Activated CD4-positive, alpha-beta T cell treated with anti-CD3 and anti-CD28 coated beads, Interleukin-2, Interleukin-6, amounts not matched to agents 100 ng/mL and 50 ng/mL, durations not matched to agents 16 hours and 8 hours (primary cell): ENCODE measurements around the gene PGLYRP3.

Experiments
- DNase-seq: peaks from one replicate; pipeline ENCODE4 v3.0.0-alpha.2; 2020

Gene PGLYRP3

DNA sequence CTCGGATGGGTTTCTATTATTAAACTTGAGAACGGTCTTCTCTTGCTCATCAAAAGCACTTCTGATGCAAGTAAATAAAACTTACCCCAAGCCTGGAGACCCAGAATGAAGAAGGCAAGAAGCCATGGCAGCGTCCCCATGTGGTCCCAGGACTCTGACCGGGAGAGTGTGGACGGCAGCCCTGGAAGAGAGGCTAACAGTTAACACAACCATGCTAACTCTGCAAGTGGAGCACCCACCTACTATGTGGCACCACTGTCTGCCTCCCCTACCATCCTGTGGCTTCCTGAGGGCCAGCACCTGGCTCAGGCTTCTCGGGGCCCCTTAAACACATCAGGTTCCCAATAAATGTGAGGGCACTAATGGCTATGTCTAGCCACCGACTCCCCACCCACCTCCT, 2.2 kb downstream of the PGLYRP3 start:
- DNase-seq = no peak

DNA sequence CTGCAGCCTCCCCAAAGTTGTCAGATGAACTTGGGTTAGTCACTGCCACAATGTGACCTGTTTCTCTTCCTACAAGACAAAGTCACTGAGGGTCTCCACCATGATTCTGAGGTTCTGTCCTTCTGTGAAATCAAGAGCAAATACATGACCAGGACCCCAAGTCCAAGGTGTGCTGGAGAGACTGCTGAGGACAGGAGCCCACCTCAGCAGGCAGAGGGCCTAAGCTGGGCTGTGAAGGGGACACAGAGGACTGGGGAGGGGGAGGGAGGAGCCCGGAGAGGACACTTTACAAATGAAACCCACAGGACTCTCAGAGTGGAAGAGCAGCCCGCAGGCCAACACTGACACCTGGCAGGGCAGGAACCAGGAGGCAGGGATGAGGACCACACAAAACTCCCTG, 3.3 kb downstream of the PGLYRP3 start:
- DNase-seq = no peak

GRCh38 chr1:153308540-153308939, 4.2 kb downstream of the PGLYRP3 start:
- DNase-seq = no peak

GRCh38 chr1:153307221-153307600, 5.5 kb downstream of the PGLYRP3 start:
- DNase-seq = no peak

DNA sequence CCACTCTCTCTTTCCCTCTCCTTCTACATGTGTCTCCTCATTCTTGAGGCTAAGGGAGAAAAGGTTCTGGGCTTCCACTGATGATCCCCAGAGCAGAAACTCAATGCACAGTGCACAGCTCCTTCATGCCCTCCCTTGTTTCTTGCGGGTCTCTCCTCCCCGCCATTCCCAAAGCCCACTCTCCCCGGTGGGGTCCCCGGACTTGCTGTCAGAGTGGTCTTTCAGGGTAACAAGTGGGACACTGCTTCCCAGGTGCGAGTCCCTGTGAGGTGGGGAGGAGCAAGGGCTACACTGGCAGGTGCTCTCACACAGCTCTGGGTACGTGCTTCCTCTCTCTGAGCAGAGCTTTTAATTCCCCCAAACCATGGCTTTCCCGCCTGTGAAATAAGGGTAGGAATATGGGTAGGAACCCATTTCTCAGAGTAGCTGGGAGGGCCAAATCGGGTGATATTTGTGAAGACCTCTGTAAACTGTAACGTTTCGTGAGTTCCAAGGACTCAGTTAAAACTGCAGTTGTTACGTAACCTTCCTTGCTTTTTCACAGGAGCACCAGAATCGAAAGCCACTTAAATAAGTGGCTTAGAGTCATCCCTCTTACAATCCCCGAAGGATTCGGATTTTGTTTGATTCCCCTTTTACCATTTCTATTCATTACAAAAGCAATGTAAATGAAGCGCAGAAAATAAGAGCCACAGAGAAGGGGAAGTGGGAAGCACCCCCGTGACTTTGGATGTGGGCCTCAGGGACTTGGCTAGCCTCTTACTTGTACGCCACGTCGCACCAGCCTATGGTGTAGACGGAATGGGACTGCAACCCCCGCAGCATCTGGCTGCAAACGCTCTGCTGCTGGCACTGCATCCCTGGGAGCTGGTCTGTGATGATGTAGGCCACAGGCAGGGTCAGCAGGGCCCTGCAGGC, 6.2 kb downstream of the PGLYRP3 start:
- no peak for DNase-seq

GRCh38 chr1:153305682-153306081, 7.1 kb downstream of the PGLYRP3 start:
- DNase-seq = no peak

- DNase-seq = no peak
Observed at GRCh38 chr1:153302308-153302707, 10.4 kb downstream of the PGLYRP3 start.

- peak; percentile 58 for DNase-seq
Observed at GRCh38 chr1:153293851-153294250, 18.9 kb downstream of the PGLYRP3 start.

GRCh38 chr1:153293480-153293775, 19.3 kb downstream of the PGLYRP3 start:
- DNase-seq = no peak

DNA sequence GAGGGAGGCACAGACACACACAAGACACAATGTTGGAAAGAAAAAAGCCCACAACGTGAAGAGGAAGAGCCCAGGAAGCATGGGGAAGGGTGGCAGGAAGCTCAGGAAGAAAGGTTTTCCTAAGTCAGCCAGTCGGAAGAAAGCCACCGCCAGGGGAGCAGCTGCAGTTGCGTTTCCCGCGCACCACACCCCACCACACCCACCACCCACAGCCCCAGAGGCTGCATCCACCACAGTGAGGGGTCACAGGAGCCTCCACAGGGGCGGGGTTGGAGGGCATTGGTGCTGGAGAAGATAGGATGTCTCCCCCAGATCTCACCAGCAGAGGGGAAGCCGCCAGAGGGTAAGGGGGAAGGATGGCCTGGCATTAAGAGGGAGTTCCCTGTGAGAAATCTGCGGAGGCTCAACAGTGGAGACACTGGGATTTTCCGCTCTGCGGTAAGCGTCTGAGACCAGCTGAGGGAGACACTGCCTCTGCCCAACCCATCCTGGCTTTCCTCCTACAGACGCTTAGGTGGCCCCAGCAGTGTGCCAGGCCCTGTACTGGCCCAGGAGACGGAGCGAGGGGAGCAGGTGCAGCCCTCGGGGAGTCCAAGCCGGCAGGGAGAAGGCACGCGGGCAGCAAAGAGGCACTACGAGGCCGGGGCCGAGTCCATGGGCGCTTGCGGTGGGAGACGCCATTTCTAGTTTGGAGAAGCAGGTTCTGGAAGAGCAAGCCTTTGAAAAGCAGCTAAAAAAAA, 19.8 kb downstream of the PGLYRP3 start:
- DNase-seq = no peak

GRCh38 chr1:153292185-153292584, 20.6 kb downstream of the PGLYRP3 start:
- DNase-seq = no peak

DNA sequence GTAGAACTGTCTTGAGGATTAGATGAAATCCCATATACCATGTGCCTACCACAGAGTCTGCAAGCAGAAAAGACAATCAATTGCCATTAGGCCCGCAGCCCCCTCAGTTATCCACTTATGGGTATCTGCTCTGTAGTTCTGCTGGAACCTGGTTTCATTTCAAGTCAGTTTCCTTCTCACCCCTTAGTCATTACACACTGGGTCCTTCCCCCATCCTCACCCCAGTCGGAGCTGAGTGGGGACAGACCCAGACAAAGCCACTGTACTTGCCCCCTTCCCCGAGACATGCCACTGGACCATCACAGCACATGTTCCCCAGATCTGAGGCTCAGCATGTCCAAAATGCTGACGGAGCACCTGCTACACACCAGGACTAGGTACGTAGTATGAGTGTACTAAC, 21.2 kb downstream of the PGLYRP3 start:
- DNase-seq = peak; percentile 67

DNA sequence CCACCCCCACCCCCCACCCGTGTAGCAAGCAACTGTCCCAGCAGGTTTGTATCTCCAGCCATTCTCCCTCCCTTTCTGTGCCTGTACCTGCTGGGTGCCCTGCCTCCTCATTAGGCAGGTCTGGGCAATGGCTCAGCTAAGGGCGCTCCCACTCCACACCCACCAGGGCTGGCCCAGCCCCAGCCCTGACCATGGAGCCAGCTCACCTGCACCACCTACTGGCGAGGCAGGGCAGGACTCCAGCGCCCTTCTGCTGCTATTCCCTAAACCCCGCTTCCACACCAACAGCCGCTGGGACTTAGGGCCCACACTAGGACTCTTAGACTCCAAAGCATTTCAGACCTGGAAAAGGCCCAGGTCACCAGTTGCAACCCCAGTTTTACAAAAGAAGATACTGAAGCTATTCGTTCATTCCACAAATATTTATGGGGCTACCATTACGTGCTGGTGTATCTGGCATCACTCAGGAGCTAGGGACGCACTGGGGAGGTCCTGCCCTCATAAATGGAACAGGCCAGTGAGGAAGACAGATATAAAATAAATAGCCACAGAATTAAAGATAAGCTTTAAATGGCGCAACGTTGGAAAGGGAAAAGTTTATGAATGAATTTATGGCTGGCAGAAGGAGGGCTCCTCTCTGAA, 24.0 kb downstream of the PGLYRP3 start:
- DNase-seq = peak; percentile 53

DNA sequence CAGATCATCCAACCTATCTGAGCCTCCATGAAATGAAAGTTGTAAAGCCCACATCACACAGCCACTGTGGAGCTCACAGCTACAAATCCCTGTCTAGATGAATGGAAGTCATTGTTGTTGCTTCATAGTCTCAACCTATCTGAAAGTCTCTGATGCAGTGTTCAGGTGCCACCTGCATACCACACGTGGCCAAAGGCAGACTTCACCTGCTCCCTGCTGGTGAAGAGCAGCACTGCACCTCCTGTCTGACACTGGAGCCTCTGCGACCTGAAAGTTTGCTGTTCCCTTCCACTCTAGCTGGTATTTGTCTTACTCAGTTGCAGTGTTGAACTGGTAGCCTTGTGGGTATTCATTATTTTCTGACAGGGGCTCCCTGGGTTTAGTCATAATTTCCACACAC, 34.9 kb downstream of the PGLYRP3 start:
- peak; percentile 72 for DNase-seq

- DNase-seq = no peak
Observed at GRCh38 chr1:153272186-153272585, 40.6 kb downstream of the PGLYRP3 start.

DNA sequence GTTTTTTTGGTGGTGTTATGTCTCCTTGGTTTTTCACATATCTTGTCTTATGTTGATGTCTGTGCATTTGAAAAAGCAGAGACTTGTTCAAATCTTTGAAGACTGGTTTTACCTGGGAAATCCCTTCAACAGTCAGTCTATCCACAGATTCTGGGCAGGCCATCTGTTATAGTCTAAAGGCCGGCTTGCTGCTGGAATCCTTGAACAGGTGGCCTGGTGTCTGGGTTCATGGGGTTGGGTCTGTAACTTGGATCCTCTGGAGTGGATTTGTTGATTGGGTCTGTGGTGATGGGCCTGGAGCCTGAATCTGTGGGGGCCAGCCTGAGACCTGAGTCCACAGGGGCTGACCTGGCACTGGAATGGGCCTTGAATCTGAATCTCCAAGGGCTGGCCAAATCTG, 41.0 kb downstream of the PGLYRP3 start:
- DNase-seq = no peak

GRCh38 chr1:153265457-153265856, 47.3 kb downstream of the PGLYRP3 start:
- DNase-seq = no peak

GRCh38 chr1:153262462-153263157, 50.1 kb downstream of the PGLYRP3 start:
- peak; percentile 9 for DNase-seq

DNA sequence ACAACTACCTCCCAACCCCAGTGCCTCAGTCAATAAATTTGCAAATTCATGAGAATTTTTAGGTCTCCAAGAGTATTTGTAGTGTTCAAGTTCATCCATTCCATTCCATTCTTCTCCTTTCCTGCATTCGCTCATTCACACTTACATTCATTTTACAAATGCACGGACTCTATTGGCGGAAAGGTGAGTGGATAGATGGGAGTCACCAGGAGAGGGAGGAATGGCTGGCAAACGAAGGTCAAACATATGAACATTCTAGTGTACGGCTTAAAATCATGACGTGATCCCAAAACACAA, 50.7 kb downstream of the PGLYRP3 start:
- no peak for DNase-seq

- peak; percentile 58 for DNase-seq
Observed at GRCh38 chr1:153261281-153262069, 51.3 kb downstream of the PGLYRP3 start.

DNA sequence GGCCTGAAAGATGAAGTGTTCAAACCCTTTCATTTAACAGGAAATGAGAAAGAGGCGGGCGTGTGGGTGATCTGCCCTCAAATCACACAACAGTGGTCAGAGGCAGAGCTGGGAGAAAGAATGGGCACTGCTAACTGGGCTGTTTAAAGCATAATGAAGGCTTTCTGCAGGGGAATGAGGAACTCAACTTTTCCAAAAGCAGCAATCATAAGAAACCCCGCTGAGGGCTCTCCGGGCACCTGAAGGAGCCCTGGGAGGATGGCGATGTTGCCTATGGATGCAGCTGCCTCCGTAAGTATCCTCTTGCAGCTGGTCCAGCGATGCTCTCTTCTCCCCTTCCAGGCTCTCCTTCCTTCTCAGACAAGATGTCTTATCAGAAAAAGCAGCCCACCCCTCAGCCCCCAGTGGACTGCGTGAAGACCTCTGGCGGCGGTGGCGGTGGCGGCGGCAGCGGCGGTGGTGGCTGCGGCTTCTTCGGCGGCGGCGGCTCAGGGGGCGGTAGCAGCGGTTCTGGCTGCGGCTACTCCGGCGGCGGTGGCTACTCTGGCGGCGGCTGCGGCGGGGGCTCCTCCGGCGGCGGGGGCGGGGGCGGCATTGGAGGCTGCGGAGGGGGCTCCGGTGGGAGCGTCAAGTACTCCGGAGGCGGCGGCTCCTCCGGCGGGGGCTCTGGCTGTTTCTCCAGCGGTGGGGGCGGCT, 52.0 kb downstream of the PGLYRP3 start:
- DNase-seq = peak; percentile 44

- no peak for DNase-seq
Observed at GRCh38 chr1:153259387-153259786, 53.4 kb downstream of the PGLYRP3 start, which contains the start of gene LORICRIN. LORICRIN (plus strand) TSS chr1:153259687; CDS start chr1:153260950, 1,263 bp downstream.
